Fibroblast of the aortic adventitia (primary cell): Measurements from ENCODE around the gene P3H4. TPM values are rescaled to one million over a fixed set of nuclear protein-coding genes. Genes with fewer than 3 reads are reported as not detected.

Experiments
- DNase-seq: peaks from one replicate; pipeline ENCODE4 v3.0.0-alpha.2; 2010; ENCODE audit warnings: low read depth
- H3K4me3 ChIP-seq: 2 replicates; pipeline ENCODE4 v1.5.1; 2011; ENCODE audit warnings: low read depth, mild to moderate bottlenecking, control low read depth, low read length, moderate library complexity
- CTCF ChIP-seq: IDR thresholded peaks from 2 replicates; pipeline ENCODE4 v1.5.1; 2011; ENCODE audit warnings: mild to moderate bottlenecking, low read length, control low read depth, inconsistent platforms; ENCODE audit not compliant: insufficient read depth
- total RNA-seq: library from RNA; depleted of rRNA; stranded (reverse); fragments of >200 nt; gene quantifications from 2 replicates; pipeline ENCODE4 v1.2.3, GENCODE V29; 2012; ENCODE audit warnings: low replicate concordance

P3H4 gene
- total RNA-seq, 1 donor: 35.5 TPM

DNA sequence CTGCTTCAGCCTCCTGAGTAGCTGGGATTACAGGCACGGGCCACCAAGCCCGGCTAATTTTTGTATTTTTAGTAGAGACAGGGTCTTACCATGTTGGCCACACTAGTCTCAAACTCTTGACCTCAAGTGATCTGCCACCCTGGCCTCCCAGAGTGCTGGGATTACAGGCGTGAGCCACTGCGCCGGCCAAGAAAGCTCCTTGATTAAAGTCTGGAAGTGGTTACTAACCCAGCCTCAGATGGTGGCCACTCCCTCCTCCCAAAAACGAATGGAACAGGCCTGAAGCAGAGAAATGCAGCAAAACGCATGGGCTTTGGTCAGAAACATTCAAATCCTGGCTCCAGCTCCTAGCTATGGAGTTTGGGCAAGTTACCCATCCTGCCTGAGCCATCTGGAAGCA is 12.3 kb upstream of the P3H4 start:
- DNase-seq: peak; percentile 57
- TF ChIP-seq CTCF: no peak
- H3K4me3 ChIP-seq: no peak overlapping the region

DNA sequence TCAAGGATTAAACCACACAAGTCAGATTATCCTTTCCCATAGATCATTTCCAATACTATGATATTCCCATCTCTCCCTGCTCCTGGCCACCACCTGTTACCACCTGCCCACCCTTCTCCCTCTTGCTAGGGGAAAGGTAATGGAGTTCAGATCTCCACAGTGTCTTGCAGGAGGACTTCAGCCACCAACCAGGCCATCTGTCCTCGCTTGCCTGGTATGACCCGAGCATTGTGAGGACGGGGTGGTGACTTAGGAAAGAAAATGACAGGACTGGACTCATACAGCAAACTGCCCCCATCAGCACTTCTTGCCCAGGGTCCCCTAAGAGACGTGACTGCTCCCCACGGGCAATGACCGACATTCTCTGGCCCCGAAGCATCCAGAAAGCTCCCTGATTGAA is 11.8 kb upstream of the P3H4 start:
- no peak for TF ChIP-seq CTCF
- H3K4me3 ChIP-seq: no peak overlapping the region
- DNase-seq: no peak

GRCh38 chr17:41823141-41823524 is 11.4 kb upstream of the P3H4 start:
- no peak for TF ChIP-seq CTCF
- H3K4me3 ChIP-seq: no peak overlapping the region
- no peak for DNase-seq

DNA sequence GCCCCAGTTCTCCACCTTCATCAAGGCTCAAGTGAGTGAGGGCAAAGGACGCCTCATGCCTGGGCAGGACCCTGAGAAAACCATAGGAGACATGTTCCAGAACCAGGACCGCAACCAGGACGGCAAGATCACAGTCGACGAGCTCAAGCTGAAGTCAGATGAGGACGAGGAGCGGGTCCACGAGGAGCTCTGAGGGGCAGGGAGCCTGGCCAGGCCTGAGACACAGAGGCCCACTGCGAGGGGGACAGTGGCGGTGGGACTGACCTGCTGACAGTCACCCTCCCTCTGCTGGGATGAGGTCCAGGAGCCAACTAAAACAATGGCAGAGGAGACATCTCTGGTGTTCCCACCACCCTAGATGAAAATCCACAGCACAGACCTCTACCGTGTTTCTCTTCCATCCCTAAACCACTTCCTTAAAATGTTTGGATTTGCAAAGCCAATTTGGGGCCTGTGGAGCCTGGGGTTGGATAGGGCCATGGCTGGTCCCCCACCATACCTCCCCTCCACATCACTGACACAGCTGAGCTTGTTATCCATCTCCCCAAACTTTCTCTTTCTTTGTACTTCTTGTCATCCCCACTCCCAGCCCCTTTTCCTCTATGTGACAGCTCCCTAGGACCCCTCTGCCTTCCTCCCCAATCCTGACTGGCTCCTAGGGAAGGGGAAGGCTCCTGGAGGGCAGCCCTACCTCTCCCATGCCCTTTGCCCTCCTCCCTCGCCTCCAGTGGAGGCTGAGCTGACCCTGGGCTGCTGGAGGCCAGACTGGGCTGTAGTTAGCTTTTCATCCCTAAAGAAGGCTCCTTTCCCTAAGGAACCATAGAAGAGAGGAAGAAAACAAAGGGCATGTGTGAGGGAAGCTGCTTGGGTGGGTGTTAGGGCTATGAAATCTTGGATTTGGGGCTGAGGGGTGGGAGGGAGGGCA is 10.7 kb upstream of the P3H4 start:
- DNase-seq: no peak
- TF ChIP-seq CTCF: no peak
- H3K4me3 ChIP-seq: no peak overlapping the region

GRCh38 chr17:41821776-41822175 is 10.0 kb upstream of the P3H4 start:
- no peak for DNase-seq
- no peak for TF ChIP-seq CTCF
- H3K4me3 ChIP-seq: no peak overlapping the region

DNA sequence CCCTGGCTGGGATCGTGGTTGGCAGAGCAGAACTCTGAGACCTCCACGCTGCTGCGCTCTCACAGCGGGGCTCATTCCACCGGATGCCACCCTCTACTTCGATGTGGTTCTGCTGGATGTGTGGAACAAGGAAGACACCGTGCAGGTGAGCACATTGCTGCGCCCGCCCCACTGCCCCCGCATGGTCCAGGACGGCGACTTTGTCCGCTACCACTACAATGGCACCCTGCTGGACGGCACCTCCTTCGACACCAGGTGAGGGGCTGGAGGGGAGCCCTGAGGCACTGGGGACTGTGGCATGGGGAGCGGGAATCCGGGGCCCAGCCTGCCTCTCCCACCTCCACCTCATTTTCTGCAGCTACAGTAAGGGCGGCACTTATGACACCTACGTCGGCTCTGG is 6.3 kb upstream of the P3H4 start:
- no peak overlapping the region for H3K4me3 ChIP-seq
- no peak for TF ChIP-seq CTCF
- DNase-seq: no peak
